C4-2B (cell line): ENCODE measurements around the gene CX3CL1.

Experiments used
- CTCF ChIP-seq: fragments of 450-650 bp; conservative IDR thresholded peaks from 2 replicates; pipeline ENCODE4 v1.5.1; 2017; ENCODE audit warnings: mild to moderate bottlenecking
- ZFX ChIP-seq: fragments of 450-650 bp; IDR thresholded peaks from 2 replicates; pipeline ENCODE4 v1.6.1; 2017

- TF ChIP-seq CTCF (no peak), ZFX (no peak)
These were observed 16.8 kb downstream of the CX3CL1 start for GRCh38 chr16:57389087-57389468.
